ENCODE results near the gene MED7. TPM values are rescaled to one million over a fixed set of nuclear protein-coding genes. Genes with fewer than 3 reads are reported as not detected.

The MED7 gene
- total RNA-seq, 1 experiment from 2014 or later: 8.7 TPM

- TF ChIP-seq EZH2 (IDR thresholded peaks at IDR 0.05; ENCODE audit: borderline replicate concordance, low read depth, low read length, poor library complexity, severe bottlenecking): no peak
- TF ChIP-seq, protein P1, sequence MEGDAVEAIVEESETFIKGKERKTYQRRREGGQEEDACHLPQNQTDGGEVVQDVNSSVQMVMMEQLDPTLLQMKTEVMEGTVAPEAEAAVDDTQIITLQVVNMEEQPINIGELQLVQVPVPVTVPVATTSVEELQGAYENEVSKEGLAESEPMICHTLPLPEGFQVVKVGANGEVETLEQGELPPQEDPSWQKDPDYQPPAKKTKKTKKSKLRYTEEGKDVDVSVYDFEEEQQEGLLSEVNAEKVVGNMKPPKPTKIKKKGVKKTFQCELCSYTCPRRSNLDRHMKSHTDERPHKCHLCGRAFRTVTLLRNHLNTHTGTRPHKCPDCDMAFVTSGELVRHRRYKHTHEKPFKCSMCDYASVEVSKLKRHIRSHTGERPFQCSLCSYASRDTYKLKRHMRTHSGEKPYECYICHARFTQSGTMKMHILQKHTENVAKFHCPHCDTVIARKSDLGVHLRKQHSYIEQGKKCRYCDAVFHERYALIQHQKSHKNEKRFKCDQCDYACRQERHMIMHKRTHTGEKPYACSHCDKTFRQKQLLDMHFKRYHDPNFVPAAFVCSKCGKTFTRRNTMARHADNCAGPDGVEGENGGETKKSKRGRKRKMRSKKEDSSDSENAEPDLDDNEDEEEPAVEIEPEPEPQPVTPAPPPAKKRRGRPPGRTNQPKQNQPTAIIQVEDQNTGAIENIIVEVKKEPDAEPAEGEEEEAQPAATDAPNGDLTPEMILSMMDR (conservative IDR thresholded peaks at IDR 0.05; ENCODE audit: low read depth, low read length): no peak
- Histone ChIP-seq H3K27me3 (replicated peaks; ENCODE audit: insufficient read depth, low read depth, low read length, poor library complexity) (peaks cover 4% of the 10 kb centered on the region), H3K4me1 (ENCODE audit: insufficient read depth, low read length, poor library complexity, severe bottlenecking) (no peaks in the 10 kb centered on the region), H3K36me3 (ENCODE audit: insufficient read depth, low read length, poor library complexity, severe bottlenecking) (no peaks in the 10 kb centered on the region), H3K27ac (ENCODE audit: low read depth, low read length, poor library complexity, severe bottlenecking) (no peak overlapping the region), H3K4me3 (ENCODE audit: low read depth, low read length, poor library complexity, severe bottlenecking) (no peak overlapping the region), H3K9me3 (ENCODE audit: low read depth, low read length, poor library complexity, severe bottlenecking) (no peaks in the 10 kb centered on the region)
- CTCF ChIA-PET: no interaction called here
- POLR2A ChIA-PET (ENCODE audit: low non-redundant PET): no interaction called here
- intact Hi-C loops (cut with micrococcal nuclease; ENCODE audit: unreplicated experiment): no loop called here
- no TSS peak for BruUV-seq (replicated peaks)
- no peak for DNase-seq (ENCODE audit: low spot score)
Observed at GRCh38 chr5:157113002-157113401, 29.7 kb downstream of the MED7 start.

- H3K36me3 ChIP-seq (ENCODE audit: insufficient read depth, low read length, poor library complexity, severe bottlenecking): no peaks in the 10 kb centered on the region
- no peaks in the 10 kb centered on the region for H3K4me1 ChIP-seq (ENCODE audit: insufficient read depth, low read length, poor library complexity, severe bottlenecking)
- intact Hi-C loops (cut with micrococcal nuclease; ENCODE audit: unreplicated experiment): no loop called here
- peaks cover 4% of the 10 kb centered on the region for H3K27me3 ChIP-seq (replicated peaks; ENCODE audit: insufficient read depth, low read depth, low read length, poor library complexity)
- TF ChIP-seq, protein P1 (conservative IDR thresholded peaks at IDR 0.05; ENCODE audit: low read depth, low read length): no peak
- TF ChIP-seq EZH2 (IDR thresholded peaks at IDR 0.05; ENCODE audit: borderline replicate concordance, low read depth, low read length, poor library complexity, severe bottlenecking): no peak
- H3K27ac ChIP-seq (ENCODE audit: low read depth, low read length, poor library complexity, severe bottlenecking): no peak overlapping the region
- H3K9me3 ChIP-seq (ENCODE audit: low read depth, low read length, poor library complexity, severe bottlenecking): no peaks in the 10 kb centered on the region
- POLR2A ChIA-PET (ENCODE audit: low non-redundant PET): interaction anchor here (0.5 kb wide), 1 partner anchor 485 kb away, joined by 4 read pairs; no protein-coding TSS in a partner anchor
- BruUV-seq (replicated peaks): no TSS peak
- no peak overlapping the region for H3K4me3 ChIP-seq (ENCODE audit: low read depth, low read length, poor library complexity, severe bottlenecking)
- no peak for DNase-seq (ENCODE audit: low spot score)
- CTCF ChIA-PET: no interaction called here
Observed at GRCh38 chr5:157109744-157110143, 32.9 kb downstream of the MED7 start.

DNA sequence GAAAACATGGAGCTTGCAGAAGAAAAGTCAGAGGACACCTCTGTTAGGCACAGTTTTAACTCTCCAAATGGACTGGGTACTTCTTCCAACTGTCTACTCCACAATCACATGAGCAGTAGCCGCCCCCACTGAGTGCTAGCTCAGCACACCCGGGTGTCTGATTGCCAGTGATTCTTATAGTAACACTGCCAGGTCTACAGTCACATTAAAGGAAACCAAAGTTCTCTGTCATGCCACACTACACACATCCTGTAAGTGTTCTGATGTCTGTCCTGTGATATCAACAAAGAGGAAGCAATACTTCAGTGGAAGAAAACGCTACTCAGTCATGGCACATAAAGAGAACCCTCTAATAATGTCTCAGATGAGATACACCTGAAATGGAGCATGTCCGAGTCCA is 33.7 kb downstream of the MED7 start, which contains the start of gene HAVCR2:
Gene HAVCR2 (minus strand): TSS at position 69 of the 400 bp plus-strand sequence. CDS start 61 bp downstream, at position 8.
- Histone ChIP-seq H3K27me3 (replicated peaks; ENCODE audit: insufficient read depth, low read depth, low read length, poor library complexity) (peaks cover 4% of the 10 kb centered on the region), H3K27ac (ENCODE audit: low read depth, low read length, poor library complexity, severe bottlenecking) (no peak within 1 kb of the TSS), H3K4me3 (ENCODE audit: low read depth, low read length, poor library complexity, severe bottlenecking) (no peak within 1 kb of the TSS), H3K9me3 (ENCODE audit: low read depth, low read length, poor library complexity, severe bottlenecking) (no peaks in the 10 kb centered on the region), H3K36me3 (ENCODE audit: insufficient read depth, low read length, poor library complexity, severe bottlenecking) (no peaks in the 10 kb centered on the region), H3K4me1 (ENCODE audit: insufficient read depth, low read length, poor library complexity, severe bottlenecking) (no peaks in the 10 kb centered on the region)
- no peak for DNase-seq (ENCODE audit: low spot score)
- CTCF ChIA-PET: no interaction called here
- POLR2A ChIA-PET (ENCODE audit: low non-redundant PET): no interaction called here
- no TSS peak for BruUV-seq (replicated peaks)
- intact Hi-C loops (cut with micrococcal nuclease; ENCODE audit: unreplicated experiment): no loop called here
- TF ChIP-seq, protein P1 (conservative IDR thresholded peaks at IDR 0.05; ENCODE audit: low read depth, low read length): no peak
- no peak for TF ChIP-seq EZH2 (IDR thresholded peaks at IDR 0.05; ENCODE audit: borderline replicate concordance, low read depth, low read length, poor library complexity, severe bottlenecking)

All from A673 (cell line).